ENCODE results near the gene LRRC26. TPM values are rescaled to one million over a fixed set of nuclear protein-coding genes. Genes with fewer than 3 reads are reported as not detected.
"Not testable (repeated sequence)": the region's sequence is repeated elsewhere in the genome, so short reads cannot be mapped to it uniquely, and the experiment has no call there.

The LRRC26 gene
- total RNA-seq, 1 experiment from 2014 or later: not detected

DNA sequence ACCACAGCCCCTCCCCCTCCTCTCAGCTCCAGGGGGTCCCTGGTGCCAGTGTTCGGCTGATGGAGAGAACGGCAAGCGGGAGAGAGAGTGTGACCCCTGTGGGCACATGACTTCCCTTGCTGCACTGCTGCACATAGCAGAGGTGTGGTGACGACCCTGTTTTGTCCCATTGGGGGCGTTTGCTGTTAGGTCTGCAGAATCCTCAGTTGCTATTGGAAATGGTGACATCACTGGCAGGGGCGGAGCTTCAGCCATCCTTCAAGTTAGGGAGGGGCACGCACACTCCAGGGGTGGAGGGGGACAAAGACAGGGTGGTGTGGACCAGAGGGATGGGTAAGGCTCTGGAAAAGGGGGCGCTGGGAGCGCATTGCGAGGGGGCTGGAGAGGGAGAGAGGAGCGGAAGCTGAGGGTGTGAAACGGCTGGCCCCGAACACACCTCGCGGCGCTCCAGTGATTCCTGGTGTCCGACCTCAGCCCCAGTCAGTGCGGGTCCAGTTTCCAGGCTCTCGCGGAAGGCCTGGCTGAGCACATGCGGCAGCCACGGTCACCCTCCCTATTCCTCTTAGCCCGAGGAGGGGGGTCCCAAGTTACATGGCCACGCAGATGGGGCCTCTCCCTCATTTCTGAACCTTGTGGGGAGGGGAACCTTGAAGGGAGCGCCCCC is 31.7 kb downstream of the LRRC26 start:
- DNase-seq (ENCODE audit: low read depth): no peak

DNA sequence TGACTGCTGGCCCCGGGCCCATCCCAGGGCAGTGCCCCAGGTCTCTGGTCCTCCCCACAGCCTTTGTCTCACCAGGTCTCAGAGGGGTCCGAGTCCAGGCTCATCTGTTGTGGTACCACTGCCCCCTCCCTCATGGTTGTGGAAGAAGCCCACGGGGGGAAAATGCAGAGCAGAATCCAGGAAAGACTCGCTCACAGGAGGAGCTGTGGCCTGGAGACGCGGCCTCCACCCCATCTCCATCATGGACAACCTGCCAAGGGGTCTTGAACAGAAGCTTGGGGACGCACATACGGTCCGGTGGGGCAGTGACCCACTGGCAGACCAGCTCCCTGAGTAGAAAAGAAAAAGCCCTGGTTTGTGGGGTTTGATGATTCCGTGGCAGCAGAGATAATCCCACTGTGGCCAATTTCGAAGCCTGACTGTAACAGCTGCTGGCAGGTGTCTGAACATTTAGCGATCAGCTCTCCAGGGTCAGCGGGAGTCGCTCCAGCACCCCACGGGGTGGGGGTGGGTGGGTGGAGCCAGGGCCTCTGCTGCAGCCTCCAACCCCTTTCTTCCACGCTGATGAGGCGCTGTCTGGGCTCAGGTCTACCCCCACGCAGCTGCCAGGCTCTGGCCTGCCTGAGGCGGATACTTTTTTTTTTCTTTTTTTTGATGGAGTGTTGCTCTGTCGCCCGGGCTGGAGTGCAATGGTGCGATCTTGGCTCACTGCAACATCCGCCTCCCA is 32.8 kb downstream of the LRRC26 start:
- DNase-seq (ENCODE audit: low read depth): no peak

DNA sequence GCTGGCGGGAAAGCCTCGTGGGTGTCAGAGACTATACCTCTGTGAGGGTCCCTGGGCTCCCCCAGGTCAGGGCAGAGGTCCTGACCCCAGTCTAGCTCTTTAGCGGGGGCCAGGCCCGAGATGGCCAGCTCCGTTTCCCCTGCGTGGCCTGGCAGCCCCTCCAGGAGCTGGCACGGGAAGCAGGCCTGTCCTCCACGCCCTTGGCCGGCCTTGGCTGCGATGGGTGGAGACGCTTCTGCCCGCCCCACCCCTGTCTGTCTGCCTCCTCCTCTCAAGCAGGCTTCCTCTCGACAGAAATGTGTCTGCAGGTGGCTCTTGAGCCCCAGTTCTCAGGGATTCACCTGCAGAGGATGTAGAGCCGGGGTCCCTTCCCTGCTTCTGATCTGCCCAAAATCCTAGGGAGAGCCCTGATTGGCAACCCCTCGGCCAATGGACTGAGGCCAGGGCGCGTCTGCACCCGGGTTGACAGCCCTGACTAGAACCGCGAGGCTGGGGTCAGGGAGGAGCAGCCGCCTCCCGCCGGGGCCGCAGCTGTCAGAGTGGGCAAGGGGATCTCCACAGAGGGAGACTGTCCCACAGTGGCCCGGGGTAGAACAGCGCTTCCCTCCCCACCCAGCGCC is 33.5 kb downstream of the LRRC26 start:
- no peak for DNase-seq (ENCODE audit: low read depth)

DNA sequence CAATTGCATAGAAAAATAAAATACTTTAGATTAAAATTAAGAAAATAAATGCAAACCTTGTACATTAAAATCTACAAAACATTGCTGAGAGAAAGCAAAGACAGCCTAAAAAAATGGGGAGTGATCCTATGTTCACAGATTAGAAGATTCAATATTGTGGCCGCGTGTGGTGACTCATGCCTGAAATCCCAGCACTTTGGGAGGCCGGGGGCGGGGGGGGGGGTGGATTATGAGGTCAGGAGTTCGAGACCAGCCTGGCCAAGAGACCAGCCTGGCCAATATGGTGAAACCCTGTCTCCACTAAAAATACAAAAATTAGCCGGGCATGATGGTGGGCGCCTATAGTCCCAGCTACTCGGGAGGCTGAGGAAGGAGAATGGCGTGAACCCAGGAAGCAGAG is 34.7 kb downstream of the LRRC26 start:
- not testable (repeated sequence) for DNase-seq (ENCODE audit: low read depth)

DNA sequence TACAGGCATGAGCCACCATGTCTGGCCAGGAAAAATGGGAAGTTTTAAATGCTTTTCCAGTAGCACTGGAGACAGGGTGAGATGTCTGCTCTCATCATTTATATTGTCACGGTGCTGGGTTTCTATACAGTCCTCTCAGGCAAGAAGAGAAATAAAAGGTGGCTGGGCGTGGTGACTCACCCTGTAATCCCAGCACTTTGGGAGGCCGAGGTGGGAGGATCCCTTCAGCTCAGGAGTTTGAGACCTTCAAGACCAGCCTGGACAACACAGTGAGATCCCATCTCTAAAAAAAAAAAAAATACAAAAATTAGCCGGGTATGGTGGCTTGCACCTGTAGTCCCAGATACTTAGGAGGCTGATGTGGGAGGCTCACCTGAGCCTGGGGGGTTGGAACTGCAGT is 35.7 kb downstream of the LRRC26 start:
- no peak for DNase-seq (ENCODE audit: low read depth)

- DNase-seq (ENCODE audit: low read depth): peak; percentile 32
These were observed 39.6 kb downstream of the LRRC26 start for GRCh38 chr9:137130176-137130755.

DNA sequence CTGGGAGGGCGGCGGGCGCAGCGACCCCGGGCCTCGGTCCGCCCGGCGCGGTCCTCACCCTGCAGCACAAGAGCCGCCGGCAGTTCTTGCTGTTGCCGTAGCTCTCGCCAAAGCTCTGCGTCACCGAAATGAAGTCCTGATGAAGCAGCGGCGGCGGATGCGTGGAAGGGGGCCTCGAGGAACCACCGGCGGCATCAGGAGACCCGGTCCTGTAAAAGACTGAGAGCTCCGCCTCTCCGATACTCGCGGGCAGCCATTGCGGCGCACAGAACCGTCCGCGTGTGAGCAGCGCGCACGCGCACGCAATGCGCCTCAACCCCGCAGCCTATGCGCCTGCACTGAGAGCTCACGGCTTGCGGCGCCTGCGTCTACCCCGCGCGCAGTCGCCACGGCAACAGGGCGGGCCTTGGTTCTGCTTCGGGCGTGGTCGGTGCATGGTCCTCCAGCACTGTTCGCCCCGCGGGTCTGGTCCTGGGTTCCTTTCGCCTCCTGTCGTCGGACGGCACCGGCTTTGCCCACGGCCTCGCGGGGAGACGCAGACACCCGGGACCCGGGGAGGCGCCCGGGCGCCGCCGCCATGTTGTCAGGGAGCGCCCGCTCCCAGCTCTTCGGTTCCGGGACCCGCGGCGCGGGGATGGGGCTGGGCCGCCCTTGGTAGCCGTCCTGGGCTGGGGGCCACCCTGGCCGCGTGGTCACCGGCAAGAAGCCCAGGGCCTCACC is 40.2 kb downstream of the LRRC26 start:
- peak; percentile 88 for DNase-seq (ENCODE audit: low read depth)

GRCh38 chr9:137128862-137129455 is 40.9 kb downstream of the LRRC26 start:
- DNase-seq (ENCODE audit: low read depth): peak; percentile 39

DNA sequence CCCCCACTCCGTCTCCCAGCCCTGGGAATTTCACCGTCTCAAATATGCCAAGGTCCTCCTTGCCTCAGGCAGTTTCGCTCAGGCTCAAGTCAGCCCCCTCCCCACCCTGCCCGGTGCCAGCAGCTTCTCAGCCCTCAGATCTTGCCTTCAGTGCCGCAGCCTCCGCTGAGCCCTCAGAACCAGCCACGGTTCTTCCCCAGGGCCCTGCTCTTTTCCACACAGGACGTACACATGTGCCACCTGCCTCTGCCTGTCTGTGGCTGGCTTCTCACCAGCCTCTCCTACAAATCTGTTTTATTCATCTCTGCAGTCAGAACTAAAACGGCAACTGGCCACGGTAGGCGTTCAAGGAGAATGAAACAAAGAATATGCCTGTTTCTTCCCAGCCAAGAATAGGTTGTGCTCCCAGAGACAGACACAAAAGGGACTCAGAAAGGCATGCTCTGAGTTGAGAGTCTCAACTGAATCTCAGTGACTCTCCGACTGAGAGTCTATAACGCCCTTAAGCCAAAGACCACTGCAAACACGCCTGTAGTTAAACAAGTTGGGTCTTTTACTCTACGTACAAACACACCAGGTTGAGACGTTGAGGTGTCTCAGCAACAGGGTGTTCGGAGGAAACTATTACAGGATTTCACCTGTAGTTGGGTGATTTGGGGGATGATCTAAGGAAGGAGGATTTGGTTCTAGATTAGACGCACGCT is 41.5 kb downstream of the LRRC26 start:
- no peak for DNase-seq (ENCODE audit: low read depth)

DNA sequence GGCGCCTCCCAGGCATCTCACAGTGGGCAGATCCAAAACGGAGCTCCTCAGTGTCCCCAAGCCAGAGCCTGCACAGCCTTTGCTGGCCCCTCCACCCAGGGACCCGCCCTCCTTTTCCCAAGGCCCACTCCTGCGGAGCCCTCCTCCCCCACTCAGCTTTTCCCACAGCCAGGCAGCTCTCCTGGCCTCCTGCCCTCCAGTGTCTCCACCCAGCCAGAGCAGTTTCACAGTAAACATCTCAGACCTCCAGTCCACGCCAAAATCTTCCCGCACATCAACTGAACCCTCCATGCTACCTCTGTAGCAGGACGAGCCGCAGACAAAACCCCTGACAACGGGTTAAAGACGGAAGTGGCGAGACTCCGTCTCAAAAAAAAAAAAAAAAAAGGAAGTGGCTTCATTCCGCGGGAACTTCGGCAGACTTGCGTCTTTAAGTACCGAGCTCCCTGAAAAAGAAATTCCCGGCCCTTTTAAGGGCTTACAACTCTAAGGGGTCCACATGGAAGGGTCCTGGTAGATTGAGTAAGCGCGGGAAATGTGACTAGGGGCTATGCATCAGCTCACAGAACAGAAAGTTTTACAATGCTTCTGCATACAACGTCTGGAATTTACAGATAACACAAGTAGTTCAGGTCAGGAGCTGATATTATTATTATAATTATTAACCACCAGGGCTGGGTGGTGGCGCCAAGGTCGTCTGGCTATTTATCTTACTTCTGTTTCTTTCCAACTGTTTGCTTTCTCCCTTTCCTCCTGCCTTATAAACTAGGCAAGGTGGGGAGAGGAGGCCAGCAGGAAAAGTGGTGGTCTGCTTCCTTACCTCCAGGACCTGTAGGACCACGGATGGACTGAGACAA is 42.3 kb downstream of the LRRC26 start:
- peak; percentile 39 for DNase-seq (ENCODE audit: low read depth)

GRCh38 chr9:137126786-137127185 is 43.1 kb downstream of the LRRC26 start:
- DNase-seq (ENCODE audit: low read depth): no peak

DNA sequence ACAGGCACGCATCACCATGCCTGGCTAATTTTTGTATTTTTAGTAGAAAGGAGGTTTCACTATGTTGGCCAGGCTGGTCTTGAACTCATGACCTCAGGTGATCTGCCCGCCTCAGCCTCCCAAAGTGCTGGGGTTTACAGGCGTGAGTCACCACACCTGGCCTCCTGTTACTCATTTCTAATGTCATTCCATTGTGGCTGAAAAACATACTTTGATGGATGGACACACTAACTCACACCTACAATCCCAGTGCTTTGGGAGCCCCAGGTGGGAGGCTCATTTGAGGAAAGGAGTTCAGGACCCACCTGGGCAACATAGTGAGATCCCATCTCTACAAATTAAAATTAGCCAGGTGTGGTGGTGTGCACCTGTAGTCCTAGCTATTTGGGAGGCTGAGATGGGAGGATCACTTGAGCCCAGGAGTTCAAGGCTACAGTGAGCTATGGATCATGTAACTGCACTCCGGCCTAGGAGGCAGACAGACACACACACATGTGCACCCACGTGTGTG is 45.8 kb downstream of the LRRC26 start:
- not testable (repeated sequence) for DNase-seq (ENCODE audit: low read depth)

- no peak for DNase-seq (ENCODE audit: low read depth)
These were observed 46.4 kb downstream of the LRRC26 start for GRCh38 chr9:137123468-137123837.

- DNase-seq (ENCODE audit: low read depth): not testable (repeated sequence)
These were observed 46.9 kb downstream of the LRRC26 start for GRCh38 chr9:137122796-137123467.

- not testable (repeated sequence) for DNase-seq (ENCODE audit: low read depth)
These were observed 47.7 kb downstream of the LRRC26 start for GRCh38 chr9:137121927-137122795.

All from RPMI7951 (cell line).